T-helper 2 cell treated with Interferon-gamma antibody and Interleukin-4, amounts not matched to agents 100 ng/mL and 5 ng/mL, for 36 hours (primary cell): Measurements from ENCODE around the gene SCART1. TPM values are rescaled to one million over a fixed set of nuclear protein-coding genes. Genes with fewer than 3 reads are reported as not detected.

Experiments used
- intact Hi-C: fragments of 100-400 bp; cut with micrococcal nuclease; formaldehyde crosslinking; loops from one replicate; pipeline ENCODE4 v1.15.1; 2023
- total RNA-seq: library from RNA; stranded (reverse); gene quantifications from 2 replicates; pipeline ENCODE4 v1.2.3, GENCODE V29; 2022

The SCART1 gene
- total RNA-seq, 1 donor from 2014 or later: 2.2 TPM

DNA sequence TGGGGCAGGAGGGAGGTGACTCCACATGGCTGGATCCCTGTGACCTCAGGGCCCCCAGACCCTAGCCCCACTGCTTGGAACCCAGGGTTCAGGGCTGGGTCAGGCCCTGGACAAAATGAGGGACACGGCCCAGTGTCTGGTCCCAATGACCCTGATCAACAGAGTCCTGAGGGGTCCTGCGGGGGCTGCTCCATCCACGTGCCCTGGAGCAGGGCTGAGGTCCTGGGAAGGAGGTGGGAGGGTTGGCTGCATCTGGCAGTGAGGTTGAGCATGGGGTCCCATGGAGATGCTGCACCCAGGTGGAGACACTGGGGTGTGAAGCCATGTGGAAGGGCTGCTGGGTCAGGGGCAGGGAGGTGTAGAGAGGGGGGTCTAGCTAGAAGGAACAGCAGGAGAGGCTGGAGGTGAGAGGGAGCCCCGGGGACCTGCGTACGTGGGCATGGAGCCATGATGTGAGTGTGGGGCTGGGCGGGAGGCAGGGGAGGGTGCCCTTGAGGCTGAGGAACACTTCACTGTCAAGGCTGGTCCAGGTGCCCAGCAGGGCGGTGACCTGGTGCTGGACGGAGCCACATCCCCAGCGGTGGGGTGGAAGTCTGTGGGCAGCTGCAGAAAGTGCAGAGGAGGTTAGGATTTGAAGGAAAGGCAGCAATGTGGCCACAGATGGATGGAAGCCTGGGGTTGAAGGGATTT is 604 bp downstream of the SCART1 start:
- intact Hi-C loops: no loop called here

DNA sequence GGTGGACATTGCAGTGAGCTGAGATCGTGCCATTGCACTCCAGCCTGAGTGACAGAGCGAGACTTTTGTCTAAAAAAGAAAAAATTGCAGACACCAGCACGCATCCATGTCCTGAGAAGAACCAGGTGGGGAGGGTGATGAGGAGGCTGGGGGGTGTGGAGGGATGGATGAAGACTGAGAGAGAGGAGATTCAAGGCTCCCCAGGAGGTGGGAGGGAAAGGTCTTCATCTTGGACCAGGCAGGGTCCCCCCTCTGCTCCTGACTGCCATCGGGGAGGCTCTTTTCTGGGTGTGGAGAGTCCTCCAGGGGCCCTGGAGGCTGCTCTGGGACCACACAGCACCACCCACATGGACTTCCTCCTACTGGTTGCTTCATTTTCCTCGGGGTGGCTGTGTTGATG is 1.5 kb downstream of the SCART1 start:
- intact Hi-C loops: no loop called here

DNA sequence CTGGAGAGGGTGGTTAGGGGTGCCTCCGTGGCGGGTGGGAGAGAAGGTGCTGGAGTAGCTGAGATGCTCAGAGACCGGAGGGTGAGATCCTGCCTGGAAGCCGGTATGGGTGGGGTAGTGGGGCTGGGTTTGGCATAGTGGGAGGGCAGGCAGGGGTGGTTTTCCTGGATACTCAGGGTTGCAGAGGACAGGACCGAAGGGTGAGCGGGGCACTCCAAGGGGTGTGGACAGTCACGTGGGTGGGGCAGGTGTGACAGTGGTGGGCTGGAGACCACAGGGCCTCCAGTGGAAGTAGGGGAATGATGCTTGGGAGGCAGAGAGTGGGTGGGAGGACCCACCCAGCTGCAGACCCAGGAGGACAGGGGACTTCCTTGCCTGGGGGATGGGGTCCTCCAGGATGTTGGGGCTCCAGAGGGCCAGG is 1.9 kb downstream of the SCART1 start:
- intact Hi-C loops: no loop called here

DNA sequence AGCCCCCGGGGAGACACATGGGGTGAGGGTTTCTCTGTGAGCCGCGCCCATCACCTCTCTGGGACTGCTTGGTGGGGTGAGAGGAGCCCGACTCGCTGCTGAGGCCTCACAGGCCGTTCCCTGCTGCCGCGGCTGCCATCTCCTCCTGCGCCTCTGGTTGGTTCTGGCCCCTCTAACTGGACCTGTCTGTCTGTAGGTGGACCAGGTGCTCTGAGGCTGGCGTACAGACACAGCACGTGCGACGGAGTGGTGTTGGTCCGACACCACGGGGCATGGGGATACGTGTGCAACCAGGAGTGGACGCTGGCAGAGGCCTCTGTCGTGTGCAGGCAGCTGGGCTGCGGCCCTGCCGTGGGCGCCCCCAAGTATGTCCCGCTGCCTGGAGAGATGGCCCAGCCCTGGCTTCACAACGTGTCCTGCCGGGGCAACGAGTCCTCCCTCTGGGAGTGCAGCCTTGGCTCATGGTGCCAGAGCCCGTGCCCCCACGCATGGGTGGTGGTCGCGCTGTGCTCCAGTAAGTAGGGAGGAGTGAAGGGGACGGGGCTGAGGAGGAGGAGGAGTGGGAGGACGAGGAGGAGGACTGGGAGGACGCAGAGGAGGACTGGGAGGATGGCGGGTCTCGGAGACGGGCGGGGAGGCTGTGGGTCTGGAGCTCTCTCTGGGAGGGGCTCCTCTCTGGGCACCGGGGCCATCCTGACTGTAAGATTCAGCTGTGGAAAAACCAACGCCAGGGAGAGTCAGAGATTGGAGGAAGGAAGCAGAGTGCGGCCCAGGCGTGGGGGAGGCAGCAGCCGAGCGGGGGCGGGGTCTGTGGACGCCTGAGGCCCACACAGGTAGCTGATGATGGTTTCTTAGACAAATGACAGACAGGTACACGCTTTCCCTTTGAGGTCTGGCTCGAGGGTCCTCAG is 2.6 kb downstream of the SCART1 start:
- intact Hi-C loops: no loop called here

DNA sequence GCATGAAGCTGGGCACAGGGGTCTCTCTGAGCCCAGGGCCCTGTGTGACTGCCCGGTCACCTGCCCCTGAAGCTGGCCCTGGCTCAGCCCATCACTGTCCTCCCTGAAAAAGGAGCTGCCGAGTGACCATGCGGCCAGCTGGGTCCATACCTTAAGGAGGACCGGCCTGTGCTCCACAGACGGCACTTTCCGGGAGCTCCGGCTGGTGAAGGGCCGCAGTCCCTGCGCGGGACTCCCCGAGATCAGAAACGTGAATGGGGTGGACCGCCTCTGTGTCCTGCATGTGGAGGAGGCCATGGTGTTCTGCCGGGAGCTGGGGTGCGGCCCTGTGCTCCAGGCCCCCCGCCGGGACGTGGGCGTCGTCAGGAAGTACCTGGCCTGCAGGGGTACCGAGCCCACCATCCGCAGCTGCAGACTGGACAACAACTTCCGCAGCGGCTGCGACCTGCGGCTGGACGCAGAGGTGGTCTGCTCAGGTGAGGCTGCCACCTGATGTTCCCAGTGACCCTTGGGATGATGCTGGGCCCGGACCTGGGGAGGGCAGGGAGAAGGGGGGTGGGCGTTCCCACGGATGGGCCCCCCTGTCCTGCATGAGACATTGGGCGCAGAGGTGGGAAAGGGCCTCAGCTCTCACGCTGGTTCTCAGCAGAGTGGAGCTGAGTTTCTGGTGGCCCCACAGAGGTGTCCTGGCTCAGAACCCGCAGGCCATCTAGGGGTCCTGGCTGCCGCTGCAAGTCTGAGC is 3.5 kb downstream of the SCART1 start:
- intact Hi-C loops: no loop called here

DNA sequence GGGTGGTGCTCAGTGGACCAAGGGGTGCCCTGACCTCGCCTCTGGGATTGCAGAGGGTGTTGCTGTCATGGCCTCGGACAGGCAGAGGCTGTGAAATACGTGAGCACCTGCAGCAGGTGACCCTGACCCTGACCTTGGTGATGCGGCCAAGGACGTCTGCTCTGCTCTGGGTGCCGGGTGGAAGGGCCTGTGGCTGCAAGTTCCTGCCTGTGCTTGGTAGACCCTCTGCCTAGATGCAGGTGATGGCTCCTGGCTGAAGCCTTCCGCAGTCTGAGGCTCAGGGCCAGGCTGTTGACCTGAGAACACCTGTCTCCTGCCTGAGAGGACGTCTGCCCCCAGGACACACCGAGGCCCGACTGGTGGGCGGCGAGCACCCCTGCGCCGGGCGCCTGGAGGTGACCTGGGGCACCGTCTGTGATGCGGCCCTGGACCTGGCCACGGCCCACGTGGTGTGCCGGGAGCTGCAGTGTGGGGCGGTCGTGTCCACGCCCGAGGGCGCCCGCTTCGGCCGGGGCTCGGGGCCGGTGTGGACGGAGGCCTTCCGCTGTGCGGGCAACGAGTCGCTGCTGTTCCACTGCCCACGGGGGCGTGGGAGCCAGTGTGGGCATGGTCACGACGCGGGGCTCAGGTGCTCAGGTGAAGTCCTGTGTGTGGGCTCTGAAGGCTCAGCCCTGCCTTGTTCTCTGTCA is 4.4 kb downstream of the SCART1 start:
- intact Hi-C loops: no loop called here

DNA sequence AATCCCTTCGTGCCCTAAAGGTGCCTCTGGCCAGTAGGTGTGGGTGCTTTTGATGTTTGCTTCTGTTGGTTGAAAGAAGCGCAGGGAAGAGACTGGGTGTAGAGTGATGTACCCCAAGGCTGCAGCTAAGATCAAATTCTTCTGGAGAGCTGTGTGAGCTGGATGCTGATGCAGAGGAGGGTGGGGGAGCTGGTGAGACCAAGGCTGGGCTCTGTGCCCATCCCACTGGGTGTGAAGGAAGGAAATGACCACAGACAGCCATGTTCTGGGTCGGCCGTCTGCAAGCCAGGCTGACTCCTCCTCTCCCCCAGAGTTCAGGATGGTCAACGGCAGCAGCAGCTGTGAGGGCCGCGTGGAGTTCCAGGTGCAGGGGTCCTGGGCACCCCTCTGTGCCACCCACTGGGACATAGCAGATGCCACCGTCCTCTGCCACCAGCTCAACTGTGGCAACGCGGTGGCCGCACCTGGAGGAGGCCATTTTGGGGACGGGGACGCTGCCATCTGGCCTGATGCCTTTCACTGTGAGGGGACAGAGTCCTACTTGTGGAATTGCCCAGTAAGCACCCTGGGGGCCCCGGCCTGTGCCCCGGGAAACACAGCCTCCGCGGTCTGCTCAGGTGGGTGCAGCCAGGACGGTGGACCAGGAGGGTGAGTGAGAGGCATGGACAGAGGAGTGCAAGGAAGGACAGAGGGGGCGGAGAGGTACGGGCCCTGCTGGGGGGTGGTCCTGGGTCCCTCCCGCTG is 5.1 kb downstream of the SCART1 start:
- intact Hi-C loops: no loop called here

DNA sequence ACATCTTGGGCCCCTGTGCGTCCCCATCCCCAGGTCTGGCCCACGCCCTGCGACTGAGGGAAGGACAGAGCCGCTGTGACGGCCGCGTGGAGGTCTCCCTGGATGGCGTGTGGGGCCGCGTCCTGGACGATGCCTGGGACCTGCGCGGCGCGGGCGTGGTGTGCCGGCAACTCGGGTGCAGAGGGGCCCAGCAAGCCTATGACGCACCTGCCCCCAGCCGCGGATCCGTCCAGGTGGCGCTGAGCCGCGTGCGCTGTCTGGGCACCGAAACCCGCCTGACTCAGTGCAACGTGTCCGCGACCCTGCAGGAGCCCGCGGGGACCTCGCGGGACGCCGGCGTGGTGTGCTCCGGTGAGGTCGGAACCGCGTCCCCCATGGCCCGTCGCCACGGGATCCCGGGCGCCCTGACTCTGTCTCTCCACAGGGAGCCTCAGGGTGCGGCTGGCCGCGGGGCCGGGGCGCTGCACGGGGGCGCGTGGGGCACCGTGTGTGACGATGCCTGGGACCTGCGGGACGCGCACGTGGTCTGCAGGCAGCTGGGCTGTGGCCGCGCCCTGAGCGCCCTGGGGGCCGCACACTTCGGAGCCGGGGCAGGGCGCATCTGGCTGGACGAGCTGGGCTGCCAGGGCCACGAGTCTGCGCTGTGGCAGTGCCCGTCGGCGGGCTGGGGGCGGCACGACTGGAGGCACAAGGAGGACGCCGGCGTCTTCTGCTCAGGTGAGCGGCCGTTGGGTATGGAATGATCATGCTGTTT is 5.9 kb downstream of the SCART1 start:
- intact Hi-C loops: no loop called here

DNA sequence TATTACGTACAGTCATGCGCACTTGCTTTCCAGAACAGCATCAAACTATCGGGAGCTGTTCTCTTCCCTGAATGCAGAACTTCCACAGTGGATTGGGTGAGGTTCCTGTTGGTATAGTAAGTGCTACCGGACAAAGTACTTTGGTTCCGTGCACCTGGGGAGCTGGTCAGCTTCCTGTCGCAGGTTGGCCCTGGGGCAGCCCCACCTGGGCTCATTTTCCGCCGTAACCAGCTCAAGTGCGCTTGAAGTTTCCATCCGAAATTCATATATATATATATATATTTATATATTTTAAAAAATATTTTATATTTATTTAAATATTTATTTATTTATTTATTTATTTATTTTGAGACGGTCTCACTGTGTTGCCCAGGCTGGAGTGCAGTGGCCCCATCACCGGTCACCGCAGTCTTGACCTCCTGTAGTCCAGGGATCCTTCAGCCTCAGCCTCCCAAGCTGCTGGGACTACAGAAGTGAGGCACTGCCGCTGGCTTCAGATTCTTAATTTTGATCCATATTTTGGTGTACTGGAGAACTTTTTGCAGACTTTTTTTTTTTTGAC is 6.5 kb downstream of the SCART1 start:
- intact Hi-C loops: no loop called here

DNA sequence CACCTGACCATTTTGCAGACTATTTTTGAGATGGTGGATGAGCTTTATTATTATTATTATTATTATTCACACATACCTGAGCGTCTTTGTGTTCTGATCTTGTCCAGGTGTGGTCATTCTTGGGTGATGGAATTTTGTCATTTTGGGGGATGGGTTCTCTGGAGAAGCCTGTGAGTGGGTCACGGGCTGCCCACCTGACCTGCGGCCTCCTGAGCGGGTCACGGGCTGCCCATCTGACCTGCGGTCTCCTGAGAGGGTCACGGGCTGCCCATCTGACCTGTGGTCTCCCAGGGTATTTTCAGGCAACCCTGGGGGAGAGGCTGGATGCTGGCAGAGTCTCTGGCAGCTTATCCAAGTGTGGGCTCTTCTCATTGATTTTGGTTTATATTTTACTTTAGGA is 7.3 kb downstream of the SCART1 start:
- intact Hi-C loops: no loop called here

DNA sequence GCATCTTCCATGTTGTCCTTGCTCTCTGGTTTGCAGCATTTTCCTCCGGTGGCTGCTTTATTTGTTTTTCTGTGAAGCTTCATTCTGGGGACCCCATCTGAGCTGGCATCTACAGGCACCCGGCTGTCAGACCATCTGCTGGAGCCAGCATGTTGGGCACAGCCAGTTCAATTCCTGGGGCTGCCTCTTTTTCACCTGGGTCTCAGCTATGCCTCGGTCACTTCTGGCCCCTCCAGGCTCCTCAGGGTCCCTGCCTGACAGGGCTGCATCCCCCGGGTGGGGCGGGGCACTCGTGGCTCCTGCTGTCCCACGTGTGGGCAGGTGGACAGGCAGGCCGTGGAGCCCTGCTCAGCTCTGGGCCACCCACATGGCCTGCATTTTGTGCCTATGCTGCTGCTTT is 8.1 kb downstream of the SCART1 start:
- intact Hi-C loops: no loop called here

DNA sequence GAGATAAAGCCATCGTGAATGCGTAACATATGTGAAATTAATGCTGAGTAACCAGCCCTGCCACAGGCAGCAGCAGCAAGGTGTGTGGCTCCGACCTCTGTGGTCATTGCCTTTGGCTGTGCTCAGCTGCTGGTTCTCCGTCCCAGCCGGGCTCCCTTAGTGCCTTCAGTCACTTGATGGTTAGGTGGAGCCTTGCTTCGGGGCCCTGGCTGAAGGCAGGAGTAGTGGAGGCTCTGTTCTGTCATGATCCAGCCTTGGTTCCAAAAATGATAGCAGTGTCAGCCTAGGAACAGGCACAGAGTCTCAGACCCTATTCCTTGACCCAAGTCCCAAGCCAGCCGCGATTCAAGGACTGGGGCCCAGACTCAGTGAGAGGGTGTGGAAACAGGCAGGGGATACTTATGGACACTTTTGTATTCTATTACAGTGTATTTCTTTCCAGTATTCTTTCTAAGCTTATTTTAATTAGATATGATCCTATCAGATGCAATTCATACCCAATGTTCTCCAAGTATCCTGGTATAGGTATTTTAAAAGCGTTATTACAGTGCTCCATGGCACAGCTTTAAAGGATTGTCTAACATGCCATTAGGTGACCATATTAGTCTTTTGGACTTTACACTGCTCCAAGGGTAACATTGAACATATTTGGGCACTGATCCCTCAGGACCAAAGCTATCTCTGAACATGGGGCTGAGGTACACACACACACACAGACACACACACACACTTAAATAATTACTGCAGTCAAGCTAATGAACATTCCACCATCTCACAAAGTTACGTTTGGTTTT is 9.0 kb downstream of the SCART1 start:
- intact Hi-C loops: no loop called here

DNA sequence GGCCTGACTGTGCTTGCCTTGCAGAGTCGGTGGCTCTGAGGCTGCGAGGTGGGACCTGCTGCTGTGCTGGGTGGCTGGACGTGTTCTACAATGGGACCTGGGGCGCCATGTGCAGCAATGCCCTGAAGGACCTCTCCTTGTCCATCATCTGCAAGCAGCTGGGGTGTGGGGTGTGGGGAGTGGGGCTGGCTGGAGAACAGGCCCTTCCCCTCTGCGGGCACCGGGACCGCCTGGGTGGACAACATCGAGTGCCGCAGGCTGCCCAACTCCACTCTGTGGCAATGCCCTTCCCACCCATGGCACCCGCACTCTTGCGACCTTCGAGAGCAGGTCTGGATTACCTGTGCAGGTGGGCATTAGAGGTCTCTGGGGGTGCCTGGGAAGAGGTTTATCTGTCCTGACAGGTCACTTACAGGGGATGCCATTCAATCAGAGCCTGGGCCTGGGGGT is 10.9 kb downstream of the SCART1 start:
- intact Hi-C loops: no loop called here

DNA sequence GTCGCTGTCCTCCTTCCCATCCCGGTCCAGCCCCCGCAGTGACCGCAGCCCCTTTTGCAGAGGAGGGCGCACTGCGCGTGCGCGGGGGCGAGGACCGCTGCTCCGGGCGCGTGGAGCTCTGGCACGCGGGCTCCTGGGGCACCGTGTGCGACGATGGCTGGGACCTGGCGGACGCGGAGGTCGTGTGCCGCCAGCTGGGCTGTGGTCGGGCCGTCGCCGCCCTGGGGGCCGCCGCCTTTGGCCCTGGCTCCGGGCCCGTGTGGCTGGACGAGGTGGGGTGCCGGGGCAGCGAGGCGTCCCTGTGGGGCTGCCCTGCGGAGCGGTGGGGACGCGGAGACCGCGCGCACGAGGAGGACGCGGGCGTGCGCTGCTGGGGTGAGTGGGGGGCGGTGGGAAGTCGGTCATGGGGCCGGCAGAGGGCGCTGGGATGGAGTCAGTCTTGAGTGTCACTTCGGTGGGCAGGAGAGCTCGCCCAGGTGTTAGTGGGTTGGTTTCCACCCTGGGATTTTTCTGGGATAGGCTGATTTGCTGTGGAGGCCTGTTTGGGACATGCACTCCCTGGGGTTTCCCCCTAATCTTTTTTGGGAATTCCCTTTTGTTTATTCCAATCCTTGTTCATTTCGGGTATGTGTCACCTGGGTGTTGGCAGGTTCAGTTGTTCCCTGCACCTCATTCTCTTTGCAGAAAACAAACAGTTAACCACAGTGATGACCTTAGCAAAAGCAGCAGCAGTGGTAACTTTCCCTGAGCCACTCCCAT is 11.6 kb downstream of the SCART1 start:
- intact Hi-C loops: no loop called here

DNA sequence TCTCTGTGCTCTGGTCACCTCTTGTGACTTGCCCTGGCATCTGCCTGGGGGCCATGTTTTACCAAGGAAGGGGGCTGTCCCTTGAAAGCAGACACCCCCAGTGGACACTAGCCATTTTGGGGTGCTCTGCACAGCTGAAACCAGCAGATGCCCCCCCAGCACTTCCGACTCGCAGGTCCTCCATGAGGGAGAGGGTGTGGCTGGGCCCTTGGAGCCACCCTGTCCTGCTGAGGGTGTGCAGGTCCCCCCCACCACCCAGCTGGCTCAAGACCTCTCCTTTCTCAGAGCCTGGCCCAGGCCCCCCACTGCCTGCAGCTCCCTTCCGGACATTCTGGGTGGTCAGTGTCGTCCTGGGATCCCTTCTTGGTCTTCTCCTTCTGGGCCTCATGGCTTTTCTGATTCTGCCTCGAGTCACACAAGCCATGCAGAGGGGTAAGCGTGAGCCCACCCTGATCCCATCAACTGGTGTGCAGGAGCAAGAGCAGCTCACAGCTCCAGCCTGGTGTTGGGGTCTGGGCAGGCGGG is 12.3 kb downstream of the SCART1 start:
- intact Hi-C loops: no loop called here

DNA sequence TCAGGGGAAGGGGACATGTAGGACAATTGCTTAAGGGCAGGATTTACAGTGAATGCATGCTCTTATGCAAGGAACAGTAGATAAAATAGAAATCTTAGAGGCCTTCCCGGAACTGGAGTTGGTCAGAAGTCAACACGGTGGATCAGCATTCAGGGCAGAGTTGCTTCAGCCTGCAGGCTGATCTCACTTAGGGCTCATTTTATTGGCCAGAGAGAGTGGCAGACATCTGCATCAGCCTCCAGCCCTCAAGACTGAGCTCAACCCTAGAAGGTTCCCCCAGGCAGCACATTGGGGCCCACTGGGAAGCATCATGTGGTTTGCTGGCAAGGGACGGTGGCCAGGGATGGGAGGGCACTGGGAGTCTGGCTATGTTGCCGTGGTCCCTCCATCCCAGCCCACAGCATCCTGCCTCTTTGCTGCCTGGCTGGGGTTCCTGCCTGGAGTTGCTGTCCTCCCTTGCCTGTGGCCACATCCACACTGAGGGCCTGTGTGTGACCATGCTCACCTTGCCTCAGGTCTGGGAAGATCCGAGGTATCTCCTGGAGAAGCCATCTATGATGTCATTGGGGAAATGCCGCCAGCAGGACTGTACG is 13.0 kb downstream of the SCART1 start:
- intact Hi-C loops: no loop called here

DNA sequence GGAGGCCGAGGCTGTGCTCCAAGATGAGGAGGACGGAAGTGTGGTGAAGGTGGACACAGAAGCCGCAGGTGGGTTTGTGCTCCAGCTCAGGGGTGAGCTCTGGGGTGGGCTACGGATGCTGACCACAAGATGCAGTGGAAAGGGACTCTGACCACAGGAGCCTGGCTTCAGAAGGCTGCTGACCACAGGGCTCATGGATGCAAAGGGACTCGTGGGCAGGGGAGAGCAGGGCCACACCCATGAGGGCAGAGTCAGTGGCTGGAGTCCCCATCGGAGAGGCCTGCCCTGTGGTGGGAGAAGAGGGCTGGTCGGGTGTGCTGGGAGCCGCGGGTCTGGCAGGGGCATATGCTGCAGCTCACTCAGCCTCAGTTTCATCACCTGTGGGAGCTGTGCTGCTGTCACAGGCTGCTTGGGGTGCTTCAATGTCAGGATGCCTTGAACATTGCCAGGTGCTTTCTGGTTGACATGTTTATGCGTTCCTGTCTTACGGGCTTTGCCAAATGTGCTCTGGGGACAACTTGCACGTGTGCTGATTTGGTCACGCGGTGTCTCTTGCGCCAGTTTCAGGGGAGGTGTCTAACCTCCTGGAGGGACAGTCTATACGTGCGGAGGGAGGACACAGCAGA is 13.7 kb downstream of the SCART1 start:
- intact Hi-C loops: no loop called here
